Endothelial cell of umbilical vein (primary cell): ENCODE results near the gene TRIM59. TPM values are rescaled to one million over a fixed set of nuclear protein-coding genes. Genes with fewer than 3 reads are reported as not detected.

Experiments used
- BruUV-seq: library from RNA; stranded (reverse); fragments of 400-500 nt; replicated peaks from 2 replicates; lab custom pipeline; 2021; lab: Mats Ljungman, UMichigan
- CTCF ChIA-PET: fragments of 300-600, 350-600 bp; sonication (Branson Sonifier 250); formaldehyde crosslinking; loops from one replicate; lab custom pipeline; 2021; ENCODE audit warnings: antibody characterized with exemption, inconsistent platforms; lab: Charles Lee
- POLR2A ChIA-PET: fragments of 300-600, 350-600 bp; sonication (Branson Sonifier 250); formaldehyde crosslinking; loops from one replicate; lab custom pipeline; 2021; ENCODE audit warnings: antibody characterized with exemption, inconsistent platforms; lab: Charles Lee
- DNase-seq: peaks from one replicate; pipeline ENCODE4 v3.0.0-alpha.2; 2011; ENCODE audit warnings: low read depth, low spot score
- FAIRE-seq: peaks from 2 replicates; lab custom pipeline; 2011; peaks lifted over from hg19 to GRCh38; lab: Jason Lieb, UNC
- H2AFZ ChIP-seq: 2 replicates; pipeline ENCODE4 v1.6.0; 2012; ENCODE audit warnings: low read depth, low read length, control low read depth, inconsistent platforms
- H3K27ac ChIP-seq: 2 replicates; pipeline ENCODE4 v1.5.1; 2011; ENCODE audit warnings: low read depth, mild to moderate bottlenecking, control low read depth, low read length, moderate library complexity; ENCODE audit not compliant: insufficient read depth
- H3K27me3 ChIP-seq, 2 experiments: 2 replicates each; pipeline versions ENCODE4 v1.6.0 to v1.6.1; 2011; ENCODE audit warnings: low read length in 2 of 2, mixed read lengths in 1 of 2; ENCODE audit not compliant: control insufficient read depth in 2 of 2, insufficient read depth in 2 of 2
- H3K36me3 ChIP-seq, 2 experiments: 2 replicates in 1 of 2; 3 replicates in 1 of 2; pipeline ENCODE4 v1.5.1; 2011; ENCODE audit warnings: low read length in 2 of 2, mild to moderate bottlenecking in 1 of 2, moderate library complexity in 1 of 2; ENCODE audit not compliant: control insufficient read depth in 2 of 2, insufficient read depth in 2 of 2; ENCODE audit errors: extremely low read depth in 1 of 2
- H3K4me1 ChIP-seq: 3 replicates; pipeline ENCODE4 v1.5.1; 2011; ENCODE audit warnings: mild to moderate bottlenecking, low read length; ENCODE audit not compliant: control insufficient read depth, insufficient read depth; ENCODE audit errors: extremely low read depth
- H3K4me2 ChIP-seq: 2 replicates; pipeline ENCODE4 v1.6.1; 2011; ENCODE audit warnings: low read length, control low read depth, mixed read lengths; ENCODE audit not compliant: insufficient read depth
- H3K4me3 ChIP-seq, 3 experiments: fragments of 200-600 bp in 1 of 3; sonication (generic), shearing (Covaris generic) in 1 of 3; replicated peaks in 1 of 3; 2 replicates each; pipeline ENCODE4 v1.5.1; 2011 to 2016; ENCODE audit warnings: control low read depth in 3 of 3, low read length in 3 of 3, mild to moderate bottlenecking in 2 of 3, inconsistent platforms in 1 of 3, low read depth in 1 of 3, moderate library complexity in 1 of 3; ENCODE audit not compliant: insufficient read depth in 1 of 3
- H3K79me2 ChIP-seq: 2 replicates; pipeline ENCODE4 v1.6.0; 2012; ENCODE audit warnings: low read length, inconsistent platforms; ENCODE audit not compliant: control insufficient read depth, insufficient read depth
- H3K9ac ChIP-seq: replicated peaks from 2 replicates; pipeline ENCODE3; 2011; ENCODE audit warnings: low read length, control low read depth; ENCODE audit not compliant: insufficient read depth; ENCODE audit errors: extremely low read depth
- H3K9me1 ChIP-seq: replicated peaks from 3 replicates; pipeline ENCODE4 v1.6.0; 2011; ENCODE audit warnings: mild to moderate bottlenecking, low read length; ENCODE audit not compliant: control insufficient read depth, insufficient read depth; ENCODE audit errors: extremely low read depth
- H3K9me3 ChIP-seq: replicated peaks from 2 replicates; pipeline ENCODE4 v1.5.1; 2012; ENCODE audit warnings: low read length, inconsistent platforms; ENCODE audit not compliant: control insufficient read depth, insufficient read depth
- H4K20me1 ChIP-seq: replicated peaks from 2 replicates; pipeline ENCODE3; 2011; ENCODE audit warnings: mild to moderate bottlenecking, low read length; ENCODE audit not compliant: control insufficient read depth, insufficient read depth; ENCODE audit errors: extremely low read depth
- CTCF ChIP-seq, 2 donors: IDR thresholded peaks; 1 replicate in 1 of 2; 2 replicates in 1 of 2; pipeline ENCODE4 v1.5.1; 2011; ENCODE audit warnings: low read length in 2 of 2, mild to moderate bottlenecking in 2 of 2, moderate library complexity in 2 of 2, control low read depth in 1 of 2, inconsistent platforms in 1 of 2, low read depth in 1 of 2; ENCODE audit not compliant: insufficient read depth in 1 of 2; ENCODE audit errors: extremely low read depth in 1 of 2
- EZH2 ChIP-seq: IDR thresholded peaks from 2 replicates; pipeline ENCODE4 v1.6.1; 2012; ENCODE audit warnings: borderline replicate concordance, low read depth, mild to moderate bottlenecking, moderate library complexity, low read length, inconsistent platforms; ENCODE audit not compliant: severe bottlenecking
- FOS ChIP-seq: IDR thresholded peaks from 2 replicates; pipeline ENCODE4 v1.6.1; 2011; ENCODE audit warnings: mild to moderate bottlenecking, low read length, moderate library complexity, borderline replicate concordance; ENCODE audit not compliant: insufficient read depth
- GATA2 ChIP-seq: IDR thresholded peaks from 2 replicates; pipeline ENCODE4 v1.7.0; 2011; ENCODE audit warnings: low read depth, mild to moderate bottlenecking, moderate library complexity, mixed read lengths, low read length; ENCODE audit not compliant: insufficient read length, insufficient read depth
- JUN ChIP-seq: IDR thresholded peaks from 2 replicates; pipeline ENCODE4 v1.6.1; 2011; ENCODE audit warnings: borderline replicate concordance, low read depth; ENCODE audit not compliant: insufficient read length, insufficient read depth
- MAX ChIP-seq: IDR thresholded peaks from 2 replicates; pipeline ENCODE4 v1.6.1; 2011; ENCODE audit not compliant: insufficient read depth, insufficient read length
- MYC ChIP-seq: IDR thresholded peaks from one replicate; pipeline ENCODE4 v1.6.1; 2011; ENCODE audit warnings: mild to moderate bottlenecking, low read depth, low read length
- POLR2A ChIP-seq: IDR thresholded peaks from 2 replicates; pipeline ENCODE4 v1.6.1; 2012; ENCODE audit warnings: low read depth, mild to moderate bottlenecking, control low read depth, low read length
- POLR2AphosphoS5 ChIP-seq: IDR thresholded peaks from 2 replicates; pipeline ENCODE4 v1.6.1; 2012; ENCODE audit warnings: low read depth, mild to moderate bottlenecking, control low read depth, low read length, moderate library complexity; ENCODE audit not compliant: insufficient read depth
- dilution Hi-C: fragments of 300-500 bp; cut with MboI; formaldehyde crosslinking; loops from one replicate; pipeline ENCODE4 v1.15.0; 2019; ENCODE audit warnings: low sequenced_read_pairs; ENCODE audit not compliant: extremely low pct_ligation_motif_present
- intact Hi-C: fragments of 100-400 bp; cut with micrococcal nuclease; formaldehyde crosslinking; loops from one replicate; pipeline ENCODE4 v1.10.0; 2022
- polyA plus RNA-seq, 4 experiments: library from polyadenylated mRNA; depleted of rRNA in 3 of 4; stranded (reverse) in 3 of 4; unstranded in 1 of 4; fragments of >200 nt; gene quantifications; 2 replicates each; pipeline versions ENCODE4 v1.2.1 to v1.2.3, GENCODE V29; 2011 to 2012; ENCODE audit warnings: missing spikeins in 1 of 4
- total RNA-seq: library from RNA; stranded (reverse); gene quantifications from 2 replicates; pipeline ENCODE4 v1.2.3, GENCODE V29; 2021

TRIM59 gene
- total and polyA plus RNA-seq, 2 donors (not counting 3 experiments of a cell fraction or from before 2014, with no cell fraction given) = 6.8 to 33.0 TPM

GRCh38 chr3:160395297-160395696 is 54.3 kb downstream of the TRIM59 start:
- CTCF ChIA-PET = no interaction called here
- DNase-seq (no peak), FAIRE-seq (no peak)
- dilution Hi-C loops (no loop called here), intact Hi-C loops (loop anchor here (5.0 kb wide), 1 partner anchor 363 kb away; no protein-coding TSS in a partner anchor)
- Histone ChIP-seq H3K4me2 (no peak overlapping the region), H3K4me1 (peaks cover 4% of the 10 kb centered on the region), H3K9ac (no peak overlapping the region), H3K9me1 (no peaks in the 10 kb centered on the region), H3K36me3 (no peaks in the 10 kb centered on the region), H3K79me2 (peaks cover 24% of the 10 kb centered on the region), H3K27ac (no peak overlapping the region), H3K9me3 (no peaks in the 10 kb centered on the region), H2AFZ (no peak overlapping the region), H3K4me3 (no peak overlapping the region), H4K20me1 (no peaks in the 10 kb centered on the region), H3K27me3 (no peaks in the 10 kb centered on the region)
- TF ChIP-seq CTCF (IDR thresholded peaks at IDR 0.05; ENCODE audit: extremely low read depth in 1 of 2, insufficient read depth in 1 of 2, low read depth in 1 of 2, low read length in 2 of 2) (no peak), JUN (no peak), POLR2AphosphoS5 (no peak)
- POLR2A ChIA-PET = no interaction called here
- BruUV-seq = no TSS peak

GRCh38 chr3:160394009-160394392 is 55.6 kb downstream of the TRIM59 start:
- CTCF ChIA-PET = interaction anchor here (0.8 to 1.1 kb wide), 2 partner anchors 231 to 362 kb away, joined by 4 to 5 read pairs; no protein-coding TSS in a partner anchor
- no peak for DNase-seq
- intact Hi-C loops = no loop called here
- H2AFZ ChIP-seq = no peak overlapping the region
- no peaks in the 10 kb centered on the region for H4K20me1 ChIP-seq
- H3K9ac ChIP-seq = no peak overlapping the region
- POLR2A ChIA-PET = no interaction called here
- no peak overlapping the region for H3K4me2 ChIP-seq
- dilution Hi-C loops = no loop called here
- H3K27ac ChIP-seq = no peak overlapping the region
- peaks cover 15% of the 10 kb centered on the region for H3K79me2 ChIP-seq
- H3K4me3 ChIP-seq = no peak overlapping the region
- TF ChIP-seq JUN (no peak), MYC (no peak), MAX (no peak), POLR2AphosphoS5 (no peak), FOS (no peak), CTCF (IDR thresholded peaks at IDR 0.05; ENCODE audit: extremely low read depth in 1 of 2, insufficient read depth in 1 of 2, low read depth in 1 of 2, low read length in 2 of 2) (no peak), POLR2A (no peak), EZH2 (no peak), GATA2 (no peak)
- no peaks in the 10 kb centered on the region for H3K9me1 ChIP-seq
- no TSS peak for BruUV-seq
- peaks cover 4% of the 10 kb centered on the region for H3K4me1 ChIP-seq
- H3K36me3 ChIP-seq = no peaks in the 10 kb centered on the region
- no peaks in the 10 kb centered on the region for H3K27me3 ChIP-seq
- no peaks in the 10 kb centered on the region for H3K9me3 ChIP-seq
- FAIRE-seq = no peak
